ENCODE data around the gene ASAP3.

DNA sequence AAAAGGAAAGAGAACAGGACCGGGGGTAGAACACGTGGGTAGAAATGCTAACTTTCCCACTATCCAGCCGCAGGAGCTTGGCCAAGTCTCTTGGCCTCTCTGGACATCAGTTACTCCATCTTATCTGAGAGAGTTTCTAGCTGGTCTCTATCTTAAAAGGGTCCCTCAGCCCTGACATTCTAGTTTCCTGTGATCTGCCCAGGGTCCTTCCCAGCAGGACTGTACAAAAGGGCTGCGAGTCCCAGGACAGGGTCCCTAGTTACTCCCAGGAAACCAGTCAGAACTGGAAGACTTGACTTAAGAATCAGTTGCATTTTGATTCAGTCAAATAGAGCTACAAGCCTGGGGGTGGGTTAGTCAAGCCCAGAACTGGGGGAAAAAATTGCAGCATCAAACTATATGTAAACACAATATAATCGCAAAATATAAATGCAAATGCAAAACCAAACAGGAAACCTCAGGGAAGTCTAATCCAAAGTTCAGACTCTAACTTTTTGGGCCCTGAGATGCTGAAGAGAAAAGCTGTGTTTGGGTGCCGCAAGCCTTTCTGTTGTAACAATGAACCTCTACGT is 2.9 kb downstream of the ASAP3 start:
- TF ChIP-seq, protein P1, sequence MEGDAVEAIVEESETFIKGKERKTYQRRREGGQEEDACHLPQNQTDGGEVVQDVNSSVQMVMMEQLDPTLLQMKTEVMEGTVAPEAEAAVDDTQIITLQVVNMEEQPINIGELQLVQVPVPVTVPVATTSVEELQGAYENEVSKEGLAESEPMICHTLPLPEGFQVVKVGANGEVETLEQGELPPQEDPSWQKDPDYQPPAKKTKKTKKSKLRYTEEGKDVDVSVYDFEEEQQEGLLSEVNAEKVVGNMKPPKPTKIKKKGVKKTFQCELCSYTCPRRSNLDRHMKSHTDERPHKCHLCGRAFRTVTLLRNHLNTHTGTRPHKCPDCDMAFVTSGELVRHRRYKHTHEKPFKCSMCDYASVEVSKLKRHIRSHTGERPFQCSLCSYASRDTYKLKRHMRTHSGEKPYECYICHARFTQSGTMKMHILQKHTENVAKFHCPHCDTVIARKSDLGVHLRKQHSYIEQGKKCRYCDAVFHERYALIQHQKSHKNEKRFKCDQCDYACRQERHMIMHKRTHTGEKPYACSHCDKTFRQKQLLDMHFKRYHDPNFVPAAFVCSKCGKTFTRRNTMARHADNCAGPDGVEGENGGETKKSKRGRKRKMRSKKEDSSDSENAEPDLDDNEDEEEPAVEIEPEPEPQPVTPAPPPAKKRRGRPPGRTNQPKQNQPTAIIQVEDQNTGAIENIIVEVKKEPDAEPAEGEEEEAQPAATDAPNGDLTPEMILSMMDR (conservative IDR thresholded peaks at IDR 0.05; ENCODE audit: low read length), result no peak
- TF ChIP-seq EZH2phosphoT487 (IDR thresholded peaks at IDR 0.05; ENCODE audit: borderline replicate concordance), result no peak
